Muscle of leg (tissue), 11 donors: ENCODE results near the gene GTF2A1. TPM values are rescaled to one million over a fixed set of nuclear protein-coding genes. Genes with fewer than 3 reads are reported as not detected.
"Not testable (repeated sequence)": the region's sequence is repeated elsewhere in the genome, so short reads cannot be mapped to it uniquely, and the experiment has no call there.

Experiments
- DNase-seq: peaks from one replicate; pipeline ENCODE4 v3.0.0; 2013
- H3K27ac ChIP-seq: one replicate; pipeline ENCODE4 v1.5.1; 2013; ENCODE audit warnings: mild to moderate bottlenecking, low read length, control low read depth
- H3K27me3 ChIP-seq: one replicate; pipeline ENCODE4 v1.6.1; 2013; ENCODE audit warnings: low read length; ENCODE audit not compliant: control insufficient read depth, insufficient read depth
- H3K36me3 ChIP-seq: one replicate; pipeline ENCODE4 v1.6.1; 2013; ENCODE audit warnings: low read length; ENCODE audit not compliant: control insufficient read depth, insufficient read depth
- H3K4me1 ChIP-seq: one replicate; pipeline ENCODE4 v1.6.1; 2013; ENCODE audit warnings: low read length; ENCODE audit not compliant: control insufficient read depth, insufficient read depth
- H3K4me3 ChIP-seq: one replicate; pipeline ENCODE4 v1.5.1; 2013; ENCODE audit warnings: low read length, control low read depth
- H3K9me3 ChIP-seq: replicated peaks from 2 replicates; pipeline ENCODE4 v1.6.1; 2013; ENCODE audit warnings: low read depth, low read length; ENCODE audit not compliant: control insufficient read depth
- WGBS: methylation state at CpG from one replicate; pipeline ENCODE4 v1.1.5; 2013; ENCODE audit warnings: missing lambda C conversion rate; ENCODE audit not compliant: insufficient coverage; 5-methylcytosine and 5-hydroxymethylcytosine counted together
- polyA plus RNA-seq, 8 donors: library from polyadenylated mRNA; unstranded; fragments of 120-200 nt; gene quantifications; one replicate each; pipeline versions ENCODE4 v1.2.1 to v1.2.3, GENCODE V29; 2013; ENCODE audit warnings: inconsistent platforms in 1 of 8, low replicate concordance in 1 of 8; ENCODE audit not compliant: insufficient read length in 8 of 8, insufficient read depth in 1 of 8
- total RNA-seq: library from RNA; stranded (reverse); fragments of 120-200 nt; gene quantifications from one replicate; pipeline ENCODE4 v1.2.4, GENCODE V29; 2013

The GTF2A1 gene
- total and polyA plus RNA-seq, 9 donors, result 12.1 to 24.3 (median 16.6) TPM

GRCh38 chr14:81260732-81261131, 40.0 kb upstream of the GTF2A1 start:
- no CpG with 5 or more reads among the region's 3 CpGs for WGBS
- peaks cover 3% of the 10 kb centered on the region for H3K4me1 ChIP-seq

GRCh38 chr14:81256289-81256960, 35.7 kb upstream of the GTF2A1 start:
- no peaks in the 10 kb centered on the region for H3K9me3 ChIP-seq
- H3K4me1 ChIP-seq, result peaks cover 3% of the 10 kb centered on the region
- H3K36me3 ChIP-seq, result peaks cover 6% of the 10 kb centered on the region
- no CpG with 5 or more reads among the region's 2 CpGs for WGBS
- H3K27me3 ChIP-seq, result no peaks in the 10 kb centered on the region
- H3K4me3 ChIP-seq, result no peak overlapping the region
- no peak overlapping the region for H3K27ac ChIP-seq
- no peak for DNase-seq

More at GRCh38 chr14:81260732-81261131, 40.0 kb upstream of the GTF2A1 start:
- no peaks in the 10 kb centered on the region for H3K27me3 ChIP-seq
- no peak for DNase-seq
- H3K36me3 ChIP-seq, result peaks cover 6% of the 10 kb centered on the region
- no peak overlapping the region for H3K27ac ChIP-seq
- no peaks in the 10 kb centered on the region for H3K9me3 ChIP-seq
- H3K4me3 ChIP-seq, result no peak overlapping the region

DNA sequence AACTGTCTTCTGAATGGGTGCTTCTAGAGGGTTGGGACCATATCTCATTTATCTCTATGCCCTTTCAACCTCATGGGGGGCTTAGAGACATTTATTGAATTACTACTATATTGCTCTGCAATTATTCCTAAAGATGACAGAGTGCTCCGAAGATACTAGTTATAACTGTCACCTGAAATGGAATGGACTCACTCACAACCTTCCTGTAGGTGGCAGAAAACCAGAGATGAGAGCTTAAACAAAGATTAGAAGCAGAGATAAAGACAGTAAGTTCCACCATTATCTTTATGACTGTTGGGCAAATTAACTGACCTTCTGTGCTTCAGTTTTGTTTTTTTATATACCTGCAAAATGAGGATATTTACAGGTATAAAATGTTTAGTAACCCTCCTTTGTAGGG, 31.5 kb upstream of the GTF2A1 start:
- H3K27ac ChIP-seq, result no peak overlapping the region
- no peak overlapping the region for H3K4me3 ChIP-seq
- H3K36me3 ChIP-seq, result no peaks in the 10 kb centered on the region
- H3K4me1 ChIP-seq, result peaks cover 4% of the 10 kb centered on the region
- no CpG with 5 or more reads among the region's 1 CpG for WGBS
- DNase-seq, result no peak
- H3K9me3 ChIP-seq, result no peaks in the 10 kb centered on the region
- H3K27me3 ChIP-seq, result no peaks in the 10 kb centered on the region

- 70% methylated on average over 8 of the region's 8 CpGs for WGBS
- Histone ChIP-seq H3K4me1 (peaks cover 14% of the 10 kb centered on the region), H3K36me3 (no peaks in the 10 kb centered on the region), H3K9me3 (peaks cover 8% of the 10 kb centered on the region), H3K27ac (no peak overlapping the region), H3K27me3 (no peaks in the 10 kb centered on the region), H3K4me3 (no peak overlapping the region)
- DNase-seq, result no peak
These were observed 26.6 kb upstream of the GTF2A1 start for GRCh38 chr14:81247271-81247766.

- Histone ChIP-seq H3K4me1 (peaks cover 14% of the 10 kb centered on the region), H3K4me3 (no peak overlapping the region), H3K27me3 (no peaks in the 10 kb centered on the region), H3K27ac (no peak overlapping the region), H3K36me3 (no peaks in the 10 kb centered on the region), H3K9me3 (peaks cover 8% of the 10 kb centered on the region)
- no peak for DNase-seq
- WGBS, result 84% methylated on average over 18 of the region's 19 CpGs
These were observed 25.9 kb upstream of the GTF2A1 start for GRCh38 chr14:81246461-81247270.

GRCh38 chr14:81245771-81246170, 25.0 kb upstream of the GTF2A1 start:
- H3K4me3 ChIP-seq, result no peak overlapping the region
- no peaks in the 10 kb centered on the region for H3K27me3 ChIP-seq
- H3K9me3 ChIP-seq, result peaks cover 8% of the 10 kb centered on the region
- WGBS, result no CpG with 5 or more reads among the region's 1 CpG
- no peaks in the 10 kb centered on the region for H3K36me3 ChIP-seq
- H3K27ac ChIP-seq, result no peak overlapping the region
- DNase-seq, result no peak
- H3K4me1 ChIP-seq, result peaks cover 14% of the 10 kb centered on the region

- not testable (repeated sequence) for H3K27me3 ChIP-seq, H3K36me3 ChIP-seq, DNase-seq, H3K4me3 ChIP-seq, H3K27ac ChIP-seq, H3K9me3 ChIP-seq
- peaks cover 14% of the 10 kb centered on the region for H3K4me1 ChIP-seq
- WGBS, result 98% methylated on average over 11 of the region's 28 CpGs
These were observed 23.7 kb upstream of the GTF2A1 start for GRCh38 chr14:81244431-81244830.

DNA sequence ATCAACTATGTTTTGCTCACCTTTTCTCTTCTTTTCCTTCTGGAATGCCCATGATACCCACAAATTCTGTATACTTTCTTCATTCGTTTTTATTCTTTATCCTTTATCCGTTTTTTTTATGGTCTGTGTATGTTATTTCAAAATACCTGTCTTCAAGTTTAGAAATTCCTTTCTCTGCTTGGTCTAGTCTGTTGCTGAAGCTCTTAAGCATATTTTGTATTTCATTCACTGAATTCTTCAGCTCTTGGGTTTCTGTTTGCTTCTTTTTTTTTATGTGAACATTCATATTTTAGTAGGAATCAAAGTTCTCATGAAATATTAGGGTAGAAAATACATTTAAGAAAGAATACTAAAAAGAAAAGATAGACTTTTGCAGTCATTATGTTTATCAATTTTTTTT, 22.7 kb upstream of the GTF2A1 start:
- Histone ChIP-seq H3K4me3 (no peak overlapping the region), H3K27ac (no peak overlapping the region), H3K36me3 (no peaks in the 10 kb centered on the region), H3K4me1 (peaks cover 14% of the 10 kb centered on the region), H3K9me3 (peaks cover 8% of the 10 kb centered on the region), H3K27me3 (no peaks in the 10 kb centered on the region)
- no peak for DNase-seq
- WGBS, result no CpG with 5 or more reads among the region's 2 CpGs

DNA sequence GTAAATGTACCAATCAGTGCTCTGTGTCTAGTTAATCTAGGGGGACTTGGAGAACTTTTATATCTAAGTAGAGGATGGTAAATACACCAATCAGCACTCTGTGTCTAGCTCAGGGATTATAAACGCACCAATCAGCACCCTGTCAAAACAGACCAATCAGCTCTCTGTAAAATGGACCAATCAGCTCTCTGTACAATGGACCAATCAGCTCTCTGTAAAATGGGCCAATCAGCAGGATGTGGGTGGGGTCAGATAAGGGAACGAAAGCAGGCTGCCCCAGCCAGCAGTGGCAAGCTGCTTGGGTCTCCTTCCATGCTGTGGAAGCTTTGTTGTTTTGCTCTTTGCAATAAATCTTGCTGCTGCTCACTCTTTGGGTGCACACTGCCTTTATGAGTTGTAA, 16.1 kb upstream of the GTF2A1 start:
- not testable (repeated sequence) for H3K27ac ChIP-seq, H3K4me3 ChIP-seq, DNase-seq, H3K4me1 ChIP-seq, H3K27me3 ChIP-seq, H3K9me3 ChIP-seq, H3K36me3 ChIP-seq
- no CpG with 5 or more reads among the region's 2 CpGs for WGBS

DNA sequence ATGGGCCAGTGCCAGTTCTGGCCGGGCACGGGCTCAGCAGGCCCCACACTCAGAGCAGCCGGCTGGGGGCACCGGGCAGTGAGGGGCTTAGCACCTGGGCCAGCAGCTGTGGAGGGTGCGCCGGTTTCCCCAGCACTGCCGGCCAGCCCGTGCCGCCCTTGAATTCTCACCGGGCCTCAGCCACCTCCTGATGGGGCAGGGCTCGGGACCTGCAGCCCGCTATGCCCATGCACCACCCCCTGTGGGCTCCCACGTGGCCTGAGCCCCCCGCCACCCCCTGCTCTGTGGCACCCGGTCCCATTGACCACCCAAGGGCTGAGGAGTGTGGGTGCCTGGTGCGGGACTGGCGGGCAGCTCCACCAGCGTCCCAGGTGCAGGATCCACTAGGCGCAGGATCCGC, 15.4 kb upstream of the GTF2A1 start:
- 89% methylated on average over 18 of the region's 20 CpGs for WGBS
- Histone ChIP-seq H3K9me3 (no peaks in the 10 kb centered on the region), H3K27ac (no peak overlapping the region), H3K27me3 (no peaks in the 10 kb centered on the region), H3K4me1 (peaks cover 6% of the 10 kb centered on the region), H3K4me3 (no peak overlapping the region), H3K36me3 (no peaks in the 10 kb centered on the region)
- DNase-seq, result no peak
